Endothelial cell of umbilical vein (primary cell): ENCODE results near the gene ANGPTL4. TPM values are rescaled to one million over a fixed set of nuclear protein-coding genes. Genes with fewer than 3 reads are reported as not detected.
"Not testable (repeated sequence)": the region's sequence is repeated elsewhere in the genome, so short reads cannot be mapped to it uniquely, and the experiment has no call there.

Experiments used
- BruUV-seq: library from RNA; stranded (reverse); fragments of 400-500 nt; replicated peaks from 2 replicates; lab custom pipeline; 2021; lab: Mats Ljungman, UMichigan
- CTCF ChIA-PET: fragments of 300-600, 350-600 bp; sonication (Branson Sonifier 250); formaldehyde crosslinking; loops from one replicate; lab custom pipeline; 2021; ENCODE audit warnings: antibody characterized with exemption, inconsistent platforms; lab: Charles Lee
- POLR2A ChIA-PET: fragments of 300-600, 350-600 bp; sonication (Branson Sonifier 250); formaldehyde crosslinking; loops from one replicate; lab custom pipeline; 2021; ENCODE audit warnings: antibody characterized with exemption, inconsistent platforms; lab: Charles Lee
- DNase-seq: peaks from one replicate; pipeline ENCODE4 v3.0.0-alpha.2; 2011; ENCODE audit warnings: low read depth, low spot score
- FAIRE-seq: peaks from 2 replicates; lab custom pipeline; 2011; peaks lifted over from hg19 to GRCh38; lab: Jason Lieb, UNC
- H2AFZ ChIP-seq: 2 replicates; pipeline ENCODE4 v1.6.0; 2012; ENCODE audit warnings: low read depth, low read length, control low read depth, inconsistent platforms
- H3K27ac ChIP-seq: 2 replicates; pipeline ENCODE4 v1.5.1; 2011; ENCODE audit warnings: low read depth, mild to moderate bottlenecking, control low read depth, low read length, moderate library complexity; ENCODE audit not compliant: insufficient read depth
- H3K27me3 ChIP-seq, 2 experiments: 2 replicates each; pipeline versions ENCODE4 v1.6.0 to v1.6.1; 2011; ENCODE audit warnings: low read length in 2 of 2, mixed read lengths in 1 of 2; ENCODE audit not compliant: control insufficient read depth in 2 of 2, insufficient read depth in 2 of 2
- H3K36me3 ChIP-seq, 2 experiments: 2 replicates in 1 of 2; 3 replicates in 1 of 2; pipeline ENCODE4 v1.5.1; 2011; ENCODE audit warnings: low read length in 2 of 2, mild to moderate bottlenecking in 1 of 2, moderate library complexity in 1 of 2; ENCODE audit not compliant: control insufficient read depth in 2 of 2, insufficient read depth in 2 of 2; ENCODE audit errors: extremely low read depth in 1 of 2
- H3K4me1 ChIP-seq: 3 replicates; pipeline ENCODE4 v1.5.1; 2011; ENCODE audit warnings: mild to moderate bottlenecking, low read length; ENCODE audit not compliant: control insufficient read depth, insufficient read depth; ENCODE audit errors: extremely low read depth
- H3K4me2 ChIP-seq: 2 replicates; pipeline ENCODE4 v1.6.1; 2011; ENCODE audit warnings: low read length, control low read depth, mixed read lengths; ENCODE audit not compliant: insufficient read depth
- H3K4me3 ChIP-seq, 3 experiments: fragments of 200-600 bp in 1 of 3; sonication (generic), shearing (Covaris generic) in 1 of 3; replicated peaks in 1 of 3; 2 replicates each; pipeline ENCODE4 v1.5.1; 2011 to 2016; ENCODE audit warnings: control low read depth in 3 of 3, low read length in 3 of 3, mild to moderate bottlenecking in 2 of 3, inconsistent platforms in 1 of 3, low read depth in 1 of 3, moderate library complexity in 1 of 3; ENCODE audit not compliant: insufficient read depth in 1 of 3
- H3K79me2 ChIP-seq: 2 replicates; pipeline ENCODE4 v1.6.0; 2012; ENCODE audit warnings: low read length, inconsistent platforms; ENCODE audit not compliant: control insufficient read depth, insufficient read depth
- H3K9ac ChIP-seq: replicated peaks from 2 replicates; pipeline ENCODE3; 2011; ENCODE audit warnings: low read length, control low read depth; ENCODE audit not compliant: insufficient read depth; ENCODE audit errors: extremely low read depth
- H3K9me1 ChIP-seq: replicated peaks from 3 replicates; pipeline ENCODE4 v1.6.0; 2011; ENCODE audit warnings: mild to moderate bottlenecking, low read length; ENCODE audit not compliant: control insufficient read depth, insufficient read depth; ENCODE audit errors: extremely low read depth
- H3K9me3 ChIP-seq: replicated peaks from 2 replicates; pipeline ENCODE4 v1.5.1; 2012; ENCODE audit warnings: low read length, inconsistent platforms; ENCODE audit not compliant: control insufficient read depth, insufficient read depth
- H4K20me1 ChIP-seq: replicated peaks from 2 replicates; pipeline ENCODE3; 2011; ENCODE audit warnings: mild to moderate bottlenecking, low read length; ENCODE audit not compliant: control insufficient read depth, insufficient read depth; ENCODE audit errors: extremely low read depth
- EZH2 ChIP-seq: IDR thresholded peaks from 2 replicates; pipeline ENCODE4 v1.6.1; 2012; ENCODE audit warnings: borderline replicate concordance, low read depth, mild to moderate bottlenecking, moderate library complexity, low read length, inconsistent platforms; ENCODE audit not compliant: severe bottlenecking
- FOS ChIP-seq: IDR thresholded peaks from 2 replicates; pipeline ENCODE4 v1.6.1; 2011; ENCODE audit warnings: mild to moderate bottlenecking, low read length, moderate library complexity, borderline replicate concordance; ENCODE audit not compliant: insufficient read depth
- GATA2 ChIP-seq: IDR thresholded peaks from 2 replicates; pipeline ENCODE4 v1.7.0; 2011; ENCODE audit warnings: low read depth, mild to moderate bottlenecking, moderate library complexity, mixed read lengths, low read length; ENCODE audit not compliant: insufficient read length, insufficient read depth
- JUN ChIP-seq: IDR thresholded peaks from 2 replicates; pipeline ENCODE4 v1.6.1; 2011; ENCODE audit warnings: borderline replicate concordance, low read depth; ENCODE audit not compliant: insufficient read length, insufficient read depth
- MYC ChIP-seq: IDR thresholded peaks from one replicate; pipeline ENCODE4 v1.6.1; 2011; ENCODE audit warnings: mild to moderate bottlenecking, low read depth, low read length
- POLR2A ChIP-seq: IDR thresholded peaks from 2 replicates; pipeline ENCODE4 v1.6.1; 2012; ENCODE audit warnings: low read depth, mild to moderate bottlenecking, control low read depth, low read length
- POLR2AphosphoS5 ChIP-seq: IDR thresholded peaks from 2 replicates; pipeline ENCODE4 v1.6.1; 2012; ENCODE audit warnings: low read depth, mild to moderate bottlenecking, control low read depth, low read length, moderate library complexity; ENCODE audit not compliant: insufficient read depth
- dilution Hi-C: fragments of 300-500 bp; cut with MboI; formaldehyde crosslinking; loops from one replicate; pipeline ENCODE4 v1.15.0; 2019; ENCODE audit warnings: low sequenced_read_pairs; ENCODE audit not compliant: extremely low pct_ligation_motif_present
- intact Hi-C: fragments of 100-400 bp; cut with micrococcal nuclease; formaldehyde crosslinking; loops from one replicate; pipeline ENCODE4 v1.10.0; 2022
- polyA plus RNA-seq, 4 experiments: library from polyadenylated mRNA; depleted of rRNA in 3 of 4; stranded (reverse) in 3 of 4; unstranded in 1 of 4; fragments of >200 nt; gene quantifications; 2 replicates each; pipeline versions ENCODE4 v1.2.1 to v1.2.3, GENCODE V29; 2011 to 2012; ENCODE audit warnings: missing spikeins in 1 of 4
- total RNA-seq: library from RNA; stranded (reverse); gene quantifications from 2 replicates; pipeline ENCODE4 v1.2.3, GENCODE V29; 2021
- TF ChIP-seq, protein P1 (sequence below): IDR thresholded peaks from 2 replicates; pipeline ENCODE4 v1.6.1; 2011; ENCODE audit not compliant: insufficient read depth, insufficient read length
- TF ChIP-seq, protein P2 (sequence below), 2 donors: IDR thresholded peaks; 1 replicate in 1 of 2; 2 replicates in 1 of 2; pipeline ENCODE4 v1.5.1; 2011; ENCODE audit warnings: low read length in 2 of 2, mild to moderate bottlenecking in 2 of 2, moderate library complexity in 2 of 2, control low read depth in 1 of 2, inconsistent platforms in 1 of 2, low read depth in 1 of 2; ENCODE audit not compliant: insufficient read depth in 1 of 2; ENCODE audit errors: extremely low read depth in 1 of 2

Gene ANGPTL4
- total and polyA plus RNA-seq, 2 donors (not counting 3 experiments of a cell fraction or from before 2014, with no cell fraction given) = 3.9 to 14.1 TPM

DNA sequence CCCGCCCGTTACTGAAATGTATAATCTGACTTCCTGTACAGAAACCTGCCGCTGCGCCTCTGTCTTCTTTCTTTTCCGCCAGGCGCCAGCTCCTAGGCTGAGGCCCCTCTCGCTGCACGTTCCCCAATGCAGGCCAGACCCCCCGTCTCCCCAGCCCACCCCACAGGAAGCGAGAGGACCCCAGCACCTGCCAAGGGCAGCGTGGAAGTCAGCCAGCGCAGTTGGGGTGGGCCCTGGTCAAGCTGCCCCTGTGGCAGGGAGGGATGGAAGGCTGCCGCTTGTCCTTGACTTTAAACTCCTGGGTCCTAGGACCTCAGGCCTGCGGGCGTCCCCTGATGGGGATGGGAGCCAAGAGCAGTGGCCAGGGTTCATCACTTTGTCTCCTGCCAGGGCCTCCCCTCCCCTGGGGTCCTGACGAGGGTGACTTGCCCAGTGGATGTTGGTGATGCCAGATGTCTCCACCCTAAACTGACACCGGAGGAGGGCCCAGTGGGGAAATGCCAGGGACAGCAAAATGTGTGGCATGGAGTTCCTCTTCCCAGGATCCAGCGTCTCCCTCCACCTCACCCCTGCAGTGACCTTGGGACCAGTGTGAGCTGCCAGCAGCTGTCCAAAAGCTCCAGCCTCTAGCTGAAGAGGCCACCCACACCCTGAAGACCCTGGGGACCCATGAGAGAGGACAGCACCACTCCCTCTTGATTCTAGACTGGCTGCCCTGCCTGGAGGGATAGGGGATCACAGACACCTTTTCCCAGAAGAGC, 40.6 kb downstream of the ANGPTL4 start:
- POLR2A ChIA-PET = no interaction called here

DNA sequence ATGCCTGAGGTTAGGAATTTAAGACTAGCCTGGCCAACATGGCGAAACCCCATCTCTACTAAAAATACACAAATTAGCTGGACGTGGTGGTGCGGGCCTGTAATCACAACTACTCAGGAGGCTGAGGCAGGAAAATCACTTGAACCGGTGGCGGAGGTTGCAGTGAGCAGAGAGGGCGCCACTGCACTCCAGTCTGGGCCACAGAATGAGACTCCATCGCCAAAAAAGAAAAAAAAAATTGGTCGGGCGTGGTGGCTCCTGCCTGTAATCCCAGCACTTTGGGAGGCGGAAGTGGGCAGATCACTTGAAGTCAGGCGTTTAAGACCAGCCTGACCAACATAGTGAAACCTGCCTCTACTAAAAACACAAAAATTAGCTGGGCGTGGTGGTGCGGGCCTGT, 46.8 kb downstream of the ANGPTL4 start:
- H2AFZ ChIP-seq, H3K9me3 ChIP-seq, H3K4me3 ChIP-seq, H3K79me2 ChIP-seq, DNase-seq, H3K4me1 ChIP-seq, BruUV-seq, H3K27ac ChIP-seq, dilution Hi-C loops, intact Hi-C loops, H3K27me3 ChIP-seq, H3K4me2 ChIP-seq, H3K9me1 ChIP-seq, H3K36me3 ChIP-seq, H4K20me1 ChIP-seq, FAIRE-seq, H3K9ac ChIP-seq: not testable (repeated sequence)
- CTCF ChIA-PET = interaction anchor here (1.8 to 6.2 kb wide), 3 partner anchors 13 to 95 kb away, joined by 4 to 65 read pairs (median 48); no protein-coding TSS in a partner anchor
- POLR2A ChIA-PET = interaction anchor here (0.5 kb wide), 1 partner anchor 98 kb away, joined by 3 read pairs; no protein-coding TSS in a partner anchor

More for the DNA sequence above, 40.6 kb downstream of the ANGPTL4 start:
- Histone ChIP-seq H3K79me2 (no peaks in the 10 kb centered on the region), H3K9me1 (no peaks in the 10 kb centered on the region), H3K36me3 (peaks cover 0 to 30% of the 10 kb centered on the region in 2 experiments), H3K4me2 (no peak overlapping the region), H3K4me1 (no peaks in the 10 kb centered on the region), H4K20me1 (no peaks in the 10 kb centered on the region), H3K4me3 (no peak overlapping the region), H2AFZ (no peak overlapping the region), H3K9me3 (no peaks in the 10 kb centered on the region), H3K27me3 (no peaks in the 10 kb centered on the region), H3K9ac (no peak overlapping the region), H3K27ac (no peak overlapping the region)
- intact Hi-C loops (no loop called here), dilution Hi-C loops (no loop called here)
- DNase-seq (no peak), FAIRE-seq (no peak)
- CTCF ChIA-PET = interaction anchor here (1.0 to 2.0 kb wide), 5 partner anchors 9 to 65 kb away, joined by 3 to 9 read pairs (median 3); partner anchors contain the start of gene MARCHF2
- TF ChIP-seq, protein P1, sequence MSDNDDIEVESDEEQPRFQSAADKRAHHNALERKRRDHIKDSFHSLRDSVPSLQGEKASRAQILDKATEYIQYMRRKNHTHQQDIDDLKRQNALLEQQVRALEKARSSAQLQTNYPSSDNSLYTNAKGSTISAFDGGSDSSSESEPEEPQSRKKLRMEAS = no peak
- TF ChIP-seq FOS (no peak), POLR2A (no peak), POLR2AphosphoS5 (no peak), GATA2 (no peak), EZH2 (no peak), JUN (no peak), MYC (no peak)
- TF ChIP-seq, protein P2, sequence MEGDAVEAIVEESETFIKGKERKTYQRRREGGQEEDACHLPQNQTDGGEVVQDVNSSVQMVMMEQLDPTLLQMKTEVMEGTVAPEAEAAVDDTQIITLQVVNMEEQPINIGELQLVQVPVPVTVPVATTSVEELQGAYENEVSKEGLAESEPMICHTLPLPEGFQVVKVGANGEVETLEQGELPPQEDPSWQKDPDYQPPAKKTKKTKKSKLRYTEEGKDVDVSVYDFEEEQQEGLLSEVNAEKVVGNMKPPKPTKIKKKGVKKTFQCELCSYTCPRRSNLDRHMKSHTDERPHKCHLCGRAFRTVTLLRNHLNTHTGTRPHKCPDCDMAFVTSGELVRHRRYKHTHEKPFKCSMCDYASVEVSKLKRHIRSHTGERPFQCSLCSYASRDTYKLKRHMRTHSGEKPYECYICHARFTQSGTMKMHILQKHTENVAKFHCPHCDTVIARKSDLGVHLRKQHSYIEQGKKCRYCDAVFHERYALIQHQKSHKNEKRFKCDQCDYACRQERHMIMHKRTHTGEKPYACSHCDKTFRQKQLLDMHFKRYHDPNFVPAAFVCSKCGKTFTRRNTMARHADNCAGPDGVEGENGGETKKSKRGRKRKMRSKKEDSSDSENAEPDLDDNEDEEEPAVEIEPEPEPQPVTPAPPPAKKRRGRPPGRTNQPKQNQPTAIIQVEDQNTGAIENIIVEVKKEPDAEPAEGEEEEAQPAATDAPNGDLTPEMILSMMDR (IDR thresholded peaks at IDR 0.05; ENCODE audit: extremely low read depth in 1 of 2, insufficient read depth in 1 of 2, low read depth in 1 of 2, low read length in 2 of 2) = no peak
- BruUV-seq = no TSS peak
